IMR-90 (cell line): ENCODE measurements around the gene MYH16. TPM values are rescaled to one million over a fixed set of nuclear protein-coding genes. Genes with fewer than 3 reads are reported as not detected.

ENCODE experiments used
- ELK1 ChIP-seq: fragments of 150-350 bp; IDR thresholded peaks from 2 replicates; pipeline ENCODE4 v1.6.1; 2016; ENCODE audit warnings: low read depth, mild to moderate bottlenecking, low read length, moderate library complexity, borderline replicate concordance
- MAZ ChIP-seq: IDR thresholded peaks from 2 replicates; pipeline ENCODE4 v1.6.1; 2012; ENCODE audit warnings: low read depth, mild to moderate bottlenecking, low read length, improper control_type of control experiment, moderate library complexity, borderline replicate concordance
- RFX5 ChIP-seq: IDR thresholded peaks from 2 replicates; pipeline ENCODE4 v1.8.0; 2012; ENCODE audit warnings: low read depth, mild to moderate bottlenecking, low read length, moderate library complexity
- polyA plus RNA-seq, 3 experiments: library from polyadenylated mRNA; depleted of rRNA; stranded (reverse); fragments of >200 nt; gene quantifications; 2 replicates each; pipeline ENCODE4 v1.2.3, GENCODE V29; 2012; ENCODE audit warnings: low replicate concordance in 1 of 3
- total RNA-seq: library from RNA; depleted of rRNA; stranded (reverse); fragments of >200 nt; gene quantifications from 2 replicates; pipeline ENCODE4 v1.2.3, GENCODE V29; 2012

MYH16 gene
- total and polyA plus RNA-seq, 2 of the 4 experiments (the other 2 are of a cell fraction), result 0.09 to 0.18 TPM

DNA sequence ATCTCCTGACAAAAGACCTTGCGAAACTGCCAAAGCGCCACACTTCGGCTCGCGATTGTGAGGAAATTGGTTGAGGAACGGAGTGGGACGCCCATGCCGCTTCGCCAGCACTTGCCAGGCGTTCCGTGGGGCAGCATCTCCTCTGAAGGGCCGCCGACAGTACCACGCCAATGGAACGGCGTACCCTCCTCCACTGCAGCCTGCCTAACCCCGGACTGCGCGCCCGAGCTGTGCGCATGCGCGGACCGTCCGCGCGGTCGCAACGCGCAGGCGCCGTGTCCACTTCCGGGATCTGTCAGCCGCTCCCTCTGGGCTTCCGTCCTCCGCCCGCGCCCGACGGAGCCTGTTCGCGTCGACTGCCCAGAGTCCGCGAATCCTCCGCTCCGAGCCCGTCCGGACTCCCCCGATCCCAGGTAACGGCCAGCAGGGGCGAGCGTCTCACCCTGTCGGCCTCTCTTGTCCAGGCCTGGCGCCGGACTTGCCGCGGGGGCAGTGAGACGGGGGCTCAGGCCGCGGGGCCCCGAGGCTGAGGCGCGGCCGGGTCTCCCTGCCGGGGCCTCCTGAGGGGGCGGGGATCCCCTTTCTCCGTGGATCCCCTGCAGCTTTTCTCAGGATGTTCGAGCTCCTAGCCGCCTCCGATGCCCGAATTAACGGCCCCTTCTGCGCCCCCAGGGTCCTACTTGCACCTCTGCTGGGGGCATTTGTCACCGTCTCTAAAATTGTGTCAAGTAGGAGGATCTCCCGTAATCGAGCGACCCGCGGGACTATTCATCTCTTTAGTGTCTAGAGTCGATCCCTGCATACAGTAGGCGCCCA, 53.2 kb downstream of the MYH16 start, which contains the start of gene ARPC1A (continued):
- TF ChIP-seq ELK1 (no peak), MAZ (peak; percentile 64; the same call in 1 of the 2 replicates), RFX5 (no peak)
